ENCODE results near the gene OTUD3.

GRCh38 chr1:19893687-19894086, 11.5 kb downstream of the OTUD3 start:
- TF ChIP-seq CTCF (IDR thresholded peaks at IDR 0.05; ENCODE audit: low read length) (no peak), EZH2 (IDR thresholded peaks at IDR 0.05; ENCODE audit: borderline replicate concordance, low read length) (no peak)
